Neural cell (in vitro differentiated cells): ENCODE data around the gene RBM20. TPM values are rescaled to one million over a fixed set of nuclear protein-coding genes. Genes with fewer than 3 reads are reported as not detected.

Source experiments
- H2AFZ ChIP-seq: fragments of 200-600, 300-800 bp; sonication (generic), shearing (Covaris generic); 2 replicates; pipeline ENCODE4 v1.6.0; 2014; ENCODE audit warnings: low read depth, mild to moderate bottlenecking, antibody characterized with exemption, low read length, moderate library complexity
- H3F3A ChIP-seq: fragments of 200-600 bp; shearing (Covaris generic); 2 replicates; pipeline ENCODE4 v1.6.1; 2016; ENCODE audit warnings: mild to moderate bottlenecking, moderate library complexity, mixed read lengths, antibody characterized with exemption, low read length; ENCODE audit not compliant: insufficient read depth, poor library complexity, severe bottlenecking
- H3K27ac ChIP-seq: fragments of 200-600, 300-800 bp; sonication (generic), shearing (Covaris generic); 2 replicates; pipeline ENCODE4 v1.5.1; 2014; ENCODE audit warnings: mild to moderate bottlenecking, low read length, moderate library complexity
- H3K27me3 ChIP-seq: fragments of 300-800, 200-600 bp; sonication (generic), shearing (Covaris generic); 2 replicates; pipeline ENCODE4 v1.6.0; 2014; ENCODE audit warnings: mild to moderate bottlenecking, low read depth, low read length, moderate library complexity; ENCODE audit not compliant: insufficient read depth
- H3K36me3 ChIP-seq: fragments of 300-800, 200-600 bp; sonication (generic), shearing (Covaris generic); 2 replicates; pipeline ENCODE4 v1.5.1; 2014; ENCODE audit warnings: mild to moderate bottlenecking, antibody characterized with exemption, low read length, moderate library complexity; ENCODE audit not compliant: insufficient read depth
- H3K4me2 ChIP-seq: fragments of 300-800, 200-600 bp; sonication (generic), shearing (Covaris generic); 2 replicates; pipeline ENCODE4 v1.6.0; 2014; ENCODE audit warnings: mild to moderate bottlenecking, low read length
- H3K4me3 ChIP-seq: fragments of 300-800, 200-600 bp; sonication (generic), shearing (Covaris generic); 2 replicates; pipeline ENCODE4 v1.5.1; 2014; ENCODE audit warnings: mild to moderate bottlenecking, low read length, moderate library complexity
- H3K79me2 ChIP-seq: fragments of 200-600 bp; shearing (Covaris generic); replicated peaks from 2 replicates; pipeline ENCODE4 v1.6.0; 2014; ENCODE audit warnings: mild to moderate bottlenecking, low read length, moderate library complexity; ENCODE audit not compliant: insufficient read depth
- H3K9ac ChIP-seq: fragments of 300-800, 200-600 bp; sonication (generic), shearing (Covaris generic); 2 replicates; pipeline ENCODE4 v1.6.1; 2016; ENCODE audit warnings: mild to moderate bottlenecking, low read length, mixed read lengths
- H3K9me2 ChIP-seq: fragments of 200-600 bp; shearing (Covaris generic); 2 replicates; pipeline ENCODE4 v1.6.1; 2016; ENCODE audit warnings: mild to moderate bottlenecking, low read length, mixed read lengths; ENCODE audit not compliant: insufficient read depth
- H3K9me3 ChIP-seq: fragments of 200-600, 300-800 bp; sonication (generic), shearing (Covaris generic); 2 replicates; pipeline ENCODE4 v1.6.1; 2016; ENCODE audit warnings: mild to moderate bottlenecking, mixed run types, low read length, moderate library complexity, mixed read lengths
- H4K20me1 ChIP-seq: fragments of 200-600 bp; shearing (Covaris generic); 2 replicates; pipeline ENCODE4 v1.6.1; 2016; ENCODE audit warnings: mild to moderate bottlenecking, mixed run types; ENCODE audit not compliant: insufficient read depth
- CTCF ChIP-seq: fragments of 450-650 bp; IDR thresholded peaks from 2 replicates; pipeline ENCODE4 v1.5.1; 2014; ENCODE audit warnings: antibody characterized with exemption, mild to moderate bottlenecking, moderate library complexity; ENCODE audit not compliant: poor library complexity, severe bottlenecking
- EP300 ChIP-seq: fragments of 450-650 bp; conservative IDR thresholded peaks from 2 replicates; pipeline ENCODE4 v1.6.1; 2014; ENCODE audit warnings: antibody characterized with exemption, mild to moderate bottlenecking, moderate library complexity; ENCODE audit not compliant: poor library complexity, severe bottlenecking
- EZH2 ChIP-seq: fragments of 200-600, 300-800 bp; shearing (Covaris generic), sonication (generic); IDR thresholded peaks from 2 replicates; pipeline ENCODE4 v1.6.1; 2014; ENCODE audit warnings: antibody characterized with exemption, low read length, borderline replicate concordance, mild to moderate bottlenecking; ENCODE audit not compliant: insufficient read depth, poor library complexity, severe bottlenecking
- MXI1 ChIP-seq: fragments of 450-650 bp; conservative IDR thresholded peaks from 2 replicates; pipeline ENCODE4 v1.6.1; 2014; ENCODE audit warnings: antibody characterized with exemption, mild to moderate bottlenecking; ENCODE audit not compliant: poor library complexity, severe bottlenecking
- POLR2AphosphoS5 ChIP-seq: IDR thresholded peaks from 2 replicates; pipeline ENCODE4 v1.6.1; 2012
- RAD21 ChIP-seq: fragments of 450-650 bp; conservative IDR thresholded peaks from 2 replicates; pipeline ENCODE4 v1.6.1; 2014; ENCODE audit warnings: antibody characterized with exemption, mild to moderate bottlenecking, moderate library complexity
- REST ChIP-seq: IDR thresholded peaks from 2 replicates; pipeline ENCODE4 v1.6.1; 2012; ENCODE audit warnings: borderline replicate concordance
- SMC3 ChIP-seq: fragments of 450-650 bp; conservative IDR thresholded peaks from 2 replicates; pipeline ENCODE4 v1.6.1; 2014; ENCODE audit warnings: antibody characterized with exemption, mild to moderate bottlenecking, moderate library complexity; ENCODE audit not compliant: poor library complexity
- TAF1 ChIP-seq: IDR thresholded peaks from 2 replicates; pipeline ENCODE4 v1.6.1; 2012; ENCODE audit warnings: low read depth
- polyA plus RNA-seq: library from polyadenylated mRNA; depleted of rRNA; stranded (reverse); fragments of >200 nt; gene quantifications from 2 replicates; pipeline ENCODE4 v1.2.3, GENCODE V29; 2014

Gene RBM20
- polyA plus RNA-seq, 1 donor from 2014 or later: 0.07 TPM

- Histone ChIP-seq H4K20me1 (no peaks in the 10 kb centered on the region), H3K27me3 (no peaks in the 10 kb centered on the region), H3K36me3 (no peaks in the 10 kb centered on the region), H3K27ac (no peak overlapping the region), H3K9me2 (no peaks in the 10 kb centered on the region), H3K9ac (no peak overlapping the region), H3K4me2 (no peak overlapping the region), H3K9me3 (no peaks in the 10 kb centered on the region), H3F3A (no peaks in the 10 kb centered on the region), H2AFZ (no peak overlapping the region), H3K79me2 (no peaks in the 10 kb centered on the region), H3K4me3 (no peak overlapping the region)
- TF ChIP-seq REST: no peak
- TF ChIP-seq MXI1: no peak
- no peak for TF ChIP-seq CTCF
- TF ChIP-seq SMC3: no peak
- no peak for TF ChIP-seq RAD21
- TF ChIP-seq POLR2AphosphoS5: no peak
- TF ChIP-seq EP300: no peak
- TF ChIP-seq TAF1: no peak
- no peak for TF ChIP-seq EZH2
Measured at GRCh38 chr10:110840225-110840922, 196.2 kb downstream of the RBM20 start.

- no peak overlapping the region for H3K27ac ChIP-seq
- no peaks in the 10 kb centered on the region for H3K79me2 ChIP-seq
- no peaks in the 10 kb centered on the region for H3K9me3 ChIP-seq
- no peaks in the 10 kb centered on the region for H3K9me2 ChIP-seq
- no peak overlapping the region for H2AFZ ChIP-seq
- H4K20me1 ChIP-seq: no peaks in the 10 kb centered on the region
- H3K36me3 ChIP-seq: no peaks in the 10 kb centered on the region
- H3K4me3 ChIP-seq: no peak overlapping the region
- H3K4me2 ChIP-seq: no peak overlapping the region
- no peak overlapping the region for H3K9ac ChIP-seq
- TF ChIP-seq EZH2 (no peak), TAF1 (no peak), MXI1 (no peak), CTCF (no peak), REST (no peak), EP300 (no peak), POLR2AphosphoS5 (no peak), SMC3 (no peak), RAD21 (no peak)
- no peaks in the 10 kb centered on the region for H3F3A ChIP-seq
- H3K27me3 ChIP-seq: no peaks in the 10 kb centered on the region
Measured at GRCh38 chr10:110840923-110841428, 196.8 kb downstream of the RBM20 start.
